HG02970 (cell line): Measurements from ENCODE around the gene SLC12A9.
"Not testable (repeated sequence)": the region's sequence is repeated elsewhere in the genome, so short reads cannot be mapped to it uniquely, and the experiment has no call there.

Experiments
- ATAC-seq: cut with Tn5 transposase; IDR thresholded peaks from one replicate; pipeline ENCODE4 v1.9.1; 2021; ENCODE audit warnings: mild to moderate bottlenecking, moderate library complexity, moderate number of reproducible peaks; ENCODE audit not compliant: unreplicated experiment, low FRiP score

The SLC12A9 gene

GRCh38 chr7:100824499-100825214 lies 27.9 kb upstream of the SLC12A9 start:
- no peak for ATAC-seq

- no peak for ATAC-seq
Observed at GRCh38 chr7:100825215-100825671, 27.3 kb upstream of the SLC12A9 start.

GRCh38 chr7:100825751-100826513 lies 26.6 kb upstream of the SLC12A9 start:
- no peak for ATAC-seq

- no peak for ATAC-seq
Observed at GRCh38 chr7:100826514-100827329, 25.8 kb upstream of the SLC12A9 start.

- ATAC-seq = no peak
Observed at GRCh38 chr7:100827330-100828226, 24.9 kb upstream of the SLC12A9 start, which contains the start of gene EPHB4. Gene EPHB4, minus strand, starts transcription at chr7:100827523. Its CDS starts 493 bp downstream, at chr7:100827030.

- ATAC-seq = no peak
Observed at GRCh38 chr7:100829150-100829716, 23.3 kb upstream of the SLC12A9 start.

GRCh38 chr7:100830396-100830795 lies 22.1 kb upstream of the SLC12A9 start:
- no peak for ATAC-seq

GRCh38 chr7:100832281-100832633 lies 20.3 kb upstream of the SLC12A9 start:
- ATAC-seq = no peak

GRCh38 chr7:100835903-100836811 lies 16.4 kb upstream of the SLC12A9 start:
- no peak for ATAC-seq

GRCh38 chr7:100836812-100837098 lies 15.8 kb upstream of the SLC12A9 start:
- ATAC-seq = no peak

GRCh38 chr7:100837099-100837836 lies 15.2 kb upstream of the SLC12A9 start:
- ATAC-seq = no peak

- ATAC-seq = no peak
Observed at GRCh38 chr7:100839361-100839760, 13.2 kb upstream of the SLC12A9 start.

- no peak for ATAC-seq
Observed at GRCh38 chr7:100840470-100841100, 11.9 kb upstream of the SLC12A9 start.

- no peak for ATAC-seq
Observed at GRCh38 chr7:100847360-100847759, 5.2 kb upstream of the SLC12A9 start.

GRCh38 chr7:100854146-100854895 lies 1.8 kb downstream of the SLC12A9 start:
- no peak for ATAC-seq

- not testable (repeated sequence) for ATAC-seq
Observed at GRCh38 chr7:100854899-100855298, 2.4 kb downstream of the SLC12A9 start.

GRCh38 chr7:100855515-100855914 lies 3.0 kb downstream of the SLC12A9 start:
- no peak for ATAC-seq
